ENCODE results near the gene CD244.
"Not testable (repeated sequence)": the region's sequence is repeated elsewhere in the genome, so short reads cannot be mapped to it uniquely, and the experiment has no call there.

DNA sequence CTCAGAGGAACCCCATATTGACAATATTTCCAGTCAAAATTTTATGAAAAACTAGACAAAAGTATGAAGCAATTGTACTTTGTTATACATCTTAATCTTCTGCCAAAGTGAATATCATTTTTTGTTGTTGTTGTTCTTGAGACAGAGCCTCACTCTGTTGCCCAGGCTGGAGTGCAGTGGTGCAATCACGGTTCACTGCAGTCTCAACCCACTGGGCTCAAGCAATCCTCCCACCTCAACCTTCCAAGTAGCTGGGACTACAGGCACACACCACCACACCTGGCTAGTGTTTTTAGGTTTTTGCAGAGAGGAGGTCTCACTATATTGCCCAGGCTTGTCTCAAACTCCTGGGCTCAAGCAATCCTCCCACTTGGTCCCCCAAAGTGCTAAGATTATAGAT is 39.6 kb upstream of the CD244 start:
- not testable (repeated sequence) for TF ChIP-seq ZNF274 (IDR thresholded peaks at IDR 0.05; ENCODE audit: low read depth, low read length); YY1 (IDR thresholded peaks at IDR 0.05; ENCODE audit: insufficient read depth, insufficient read length)

Measured in NT2/D1 (cell line).